SK-N-SH (cell line): ENCODE data around the gene METTL26.

Experiments used
- EP300 ChIP-seq, 2 experiments: IDR thresholded peaks; 2 replicates each; pipeline versions ENCODE4 v1.4.0 to v1.6.1; 2012; ENCODE audit warnings: borderline replicate concordance in 1 of 2, low read depth in 1 of 2, low read length in 1 of 2
- EZH2phosphoT487 ChIP-seq: fragments of 200-600 bp; sonication (generic); IDR thresholded peaks from 2 replicates; pipeline ENCODE4 v1.6.1; 2017; ENCODE audit warnings: low read depth, mixed run types, mild to moderate bottlenecking, antibody characterized with exemption, moderate library complexity, borderline replicate concordance
- FOXM1 ChIP-seq: IDR thresholded peaks from 2 replicates; pipeline ENCODE4 v1.4.0; 2012; ENCODE audit warnings: low read depth, mild to moderate bottlenecking
- GATA2 ChIP-seq: sonication (generic); formaldehyde crosslinking; IDR thresholded peaks from 2 replicates; pipeline ENCODE4 v1.5.0; 2020; ENCODE audit warnings: mild to moderate bottlenecking, missing genetic modification reagents
- MAX ChIP-seq: IDR thresholded peaks from 2 replicates; pipeline ENCODE4 v1.4.0; 2012; ENCODE audit warnings: low read depth
- NFIC ChIP-seq: IDR thresholded peaks from 2 replicates; pipeline ENCODE4 v1.4.0; 2012; ENCODE audit warnings: borderline replicate concordance
- POLR2AphosphoS5 ChIP-seq: IDR thresholded peaks from 2 replicates; pipeline ENCODE4 v1.6.1; 2012; ENCODE audit warnings: low read depth, low read length
- SIN3A ChIP-seq: IDR thresholded peaks from 2 replicates; pipeline ENCODE4 v1.6.1; 2012; ENCODE audit warnings: low read depth, mild to moderate bottlenecking, low read length, moderate library complexity, borderline replicate concordance
- TEAD4 ChIP-seq: IDR thresholded peaks from 2 replicates; pipeline ENCODE4 v1.4.0; 2012; ENCODE audit warnings: mild to moderate bottlenecking, borderline replicate concordance; ENCODE audit not compliant: insufficient read depth
- YY1 ChIP-seq: IDR thresholded peaks from 2 replicates; pipeline ENCODE4 v1.4.0; 2012; ENCODE audit warnings: low read depth, mild to moderate bottlenecking
- TF ChIP-seq, protein P1 (sequence below): fragments of 200-600 bp; sonication (generic); IDR thresholded peaks from 2 replicates; pipeline ENCODE4 v1.6.1; 2017; ENCODE audit warnings: antibody characterized with exemption, mild to moderate bottlenecking, moderate library complexity
- TF ChIP-seq, protein P2 (sequence below): IDR thresholded peaks from 2 replicates; pipeline ENCODE4 v1.4.0; 2012; ENCODE audit warnings: low read depth, borderline replicate concordance

DNA sequence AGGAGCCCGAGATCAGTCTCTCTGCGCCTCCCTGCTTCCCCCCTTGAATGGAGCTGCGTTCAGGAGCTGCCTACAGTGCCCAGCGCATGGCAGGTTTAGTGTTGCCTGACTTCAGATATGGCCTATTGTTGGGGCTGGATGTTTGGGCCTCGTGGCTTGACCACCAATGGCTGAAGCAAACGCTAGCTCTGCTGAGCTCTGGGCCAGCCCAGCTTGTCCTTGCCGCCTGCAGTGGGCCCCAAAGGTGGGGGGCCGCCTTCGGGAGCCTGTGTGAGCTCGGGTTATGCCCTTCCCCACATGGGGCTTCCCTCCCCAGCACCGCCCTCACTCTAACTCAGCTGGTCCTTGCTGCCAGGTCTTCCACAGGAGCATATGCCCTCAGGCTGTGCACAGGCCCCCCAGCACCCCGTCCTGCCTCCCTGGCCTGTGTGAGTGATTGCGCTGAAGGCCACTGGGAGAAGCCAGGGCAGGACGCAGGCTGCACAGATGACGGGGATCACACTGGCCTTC is 2.0 kb upstream of the METTL26 start:
- TF ChIP-seq, protein P1, sequence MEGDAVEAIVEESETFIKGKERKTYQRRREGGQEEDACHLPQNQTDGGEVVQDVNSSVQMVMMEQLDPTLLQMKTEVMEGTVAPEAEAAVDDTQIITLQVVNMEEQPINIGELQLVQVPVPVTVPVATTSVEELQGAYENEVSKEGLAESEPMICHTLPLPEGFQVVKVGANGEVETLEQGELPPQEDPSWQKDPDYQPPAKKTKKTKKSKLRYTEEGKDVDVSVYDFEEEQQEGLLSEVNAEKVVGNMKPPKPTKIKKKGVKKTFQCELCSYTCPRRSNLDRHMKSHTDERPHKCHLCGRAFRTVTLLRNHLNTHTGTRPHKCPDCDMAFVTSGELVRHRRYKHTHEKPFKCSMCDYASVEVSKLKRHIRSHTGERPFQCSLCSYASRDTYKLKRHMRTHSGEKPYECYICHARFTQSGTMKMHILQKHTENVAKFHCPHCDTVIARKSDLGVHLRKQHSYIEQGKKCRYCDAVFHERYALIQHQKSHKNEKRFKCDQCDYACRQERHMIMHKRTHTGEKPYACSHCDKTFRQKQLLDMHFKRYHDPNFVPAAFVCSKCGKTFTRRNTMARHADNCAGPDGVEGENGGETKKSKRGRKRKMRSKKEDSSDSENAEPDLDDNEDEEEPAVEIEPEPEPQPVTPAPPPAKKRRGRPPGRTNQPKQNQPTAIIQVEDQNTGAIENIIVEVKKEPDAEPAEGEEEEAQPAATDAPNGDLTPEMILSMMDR: no peak
- no peak for TF ChIP-seq NFIC
- no peak for TF ChIP-seq EP300 (IDR thresholded peaks at IDR 0.05; ENCODE audit: borderline replicate concordance in 1 of 2, low read depth in 1 of 2, low read length in 1 of 2)
- no peak for TF ChIP-seq FOXM1
- no peak for TF ChIP-seq YY1
- TF ChIP-seq SIN3A: no peak
- no peak for TF ChIP-seq POLR2AphosphoS5
- no peak for TF ChIP-seq MAX
- TF ChIP-seq, protein P2, sequence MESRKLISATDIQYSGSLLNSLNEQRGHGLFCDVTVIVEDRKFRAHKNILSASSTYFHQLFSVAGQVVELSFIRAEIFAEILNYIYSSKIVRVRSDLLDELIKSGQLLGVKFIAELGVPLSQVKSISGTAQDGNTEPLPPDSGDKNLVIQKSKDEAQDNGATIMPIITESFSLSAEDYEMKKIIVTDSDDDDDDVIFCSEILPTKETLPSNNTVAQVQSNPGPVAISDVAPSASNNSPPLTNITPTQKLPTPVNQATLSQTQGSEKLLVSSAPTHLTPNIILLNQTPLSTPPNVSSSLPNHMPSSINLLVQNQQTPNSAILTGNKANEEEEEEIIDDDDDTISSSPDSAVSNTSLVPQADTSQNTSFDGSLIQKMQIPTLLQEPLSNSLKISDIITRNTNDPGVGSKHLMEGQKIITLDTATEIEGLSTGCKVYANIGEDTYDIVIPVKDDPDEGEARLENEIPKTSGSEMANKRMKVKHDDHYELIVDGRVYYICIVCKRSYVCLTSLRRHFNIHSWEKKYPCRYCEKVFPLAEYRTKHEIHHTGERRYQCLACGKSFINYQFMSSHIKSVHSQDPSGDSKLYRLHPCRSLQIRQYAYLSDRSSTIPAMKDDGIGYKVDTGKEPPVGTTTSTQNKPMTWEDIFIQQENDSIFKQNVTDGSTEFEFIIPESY: no peak
- no peak for TF ChIP-seq EZH2phosphoT487
- TF ChIP-seq TEAD4: no peak
- no peak for TF ChIP-seq GATA2 (CRISPR knock-in tag)
